DMS153 (cell line): ENCODE data around the gene VSTM4.

ENCODE experiments used
- DNase-seq: peaks from one replicate; lab custom pipeline; 2025; lab: John Stamatoyannopoulos, UW

Gene VSTM4

GRCh38 chr10:49007129-49007528 lies 108.2 kb downstream of the VSTM4 start:
- DNase-seq: no peak

- DNase-seq: no peak
These were observed 110.1 kb downstream of the VSTM4 start for GRCh38 chr10:49005270-49005669.

- no peak for DNase-seq
These were observed 113.3 kb downstream of the VSTM4 start for GRCh38 chr10:49001870-49002672.

- no peak for DNase-seq
These were observed 113.9 kb downstream of the VSTM4 start for GRCh38 chr10:49001402-49001801.

GRCh38 chr10:49000437-49001398 lies 114.6 kb downstream of the VSTM4 start:
- DNase-seq: no peak

- DNase-seq: no peak
These were observed 116.0 kb downstream of the VSTM4 start for GRCh38 chr10:48999346-48999745.

GRCh38 chr10:48996329-48996728 lies 119.0 kb downstream of the VSTM4 start:
- no peak for DNase-seq

GRCh38 chr10:48993627-48994026 lies 121.7 kb downstream of the VSTM4 start:
- no peak for DNase-seq

GRCh38 chr10:48990226-48990625 lies 125.1 kb downstream of the VSTM4 start:
- no peak for DNase-seq

GRCh38 chr10:48985621-48986158 lies 129.6 kb downstream of the VSTM4 start:
- DNase-seq: no peak

GRCh38 chr10:48983648-48984351 lies 131.5 kb downstream of the VSTM4 start:
- DNase-seq: no peak

- no peak for DNase-seq
These were observed 132.7 kb downstream of the VSTM4 start for GRCh38 chr10:48982584-48982983.

GRCh38 chr10:48981310-48981907 lies 133.9 kb downstream of the VSTM4 start:
- no peak for DNase-seq

- no peak for DNase-seq
These were observed 137.0 kb downstream of the VSTM4 start for GRCh38 chr10:48978318-48978717.

- DNase-seq: no peak
These were observed 139.1 kb downstream of the VSTM4 start for GRCh38 chr10:48976196-48976595.

- DNase-seq: no peak
These were observed 140.7 kb downstream of the VSTM4 start for GRCh38 chr10:48974510-48975156.

- no peak for DNase-seq
These were observed 142.3 kb downstream of the VSTM4 start for GRCh38 chr10:48973065-48973464.

- DNase-seq: no peak
These were observed 144.7 kb downstream of the VSTM4 start for GRCh38 chr10:48970654-48971053.

GRCh38 chr10:48970046-48970445 lies 145.3 kb downstream of the VSTM4 start:
- DNase-seq: no peak

- DNase-seq: no peak
These were observed 147.3 kb downstream of the VSTM4 start for GRCh38 chr10:48968036-48968435.

GRCh38 chr10:48965460-48965859 lies 149.9 kb downstream of the VSTM4 start:
- DNase-seq: no peak
